Tibial artery (tissue), 4 donors: ENCODE measurements around the gene GPR68.
A peak's percentile ranks its signal among the peaks of the same experiment; 100 is the strongest.
"Not testable (repeated sequence)": the region's sequence is repeated elsewhere in the genome, so short reads cannot be mapped to it uniquely, and the experiment has no call there.

Source experiments
- DNase-seq, 2 donors: peaks; one replicate each; pipeline ENCODE4 v3.0.0-alpha.2; 2019
- H3K27ac ChIP-seq, 2 donors: fragments of 200-600 bp; sonication (generic) in 1 of 2; 1 replicate in 1 of 2; 2 replicates in 1 of 2; pipeline ENCODE4 v1.5.1; 2018 to 2019; ENCODE audit warnings: mild to moderate bottlenecking in 1 of 2
- H3K27me3 ChIP-seq, 2 donors: fragments of 200-600 bp; sonication (generic) in 1 of 2; one replicate each; pipeline versions ENCODE4 v1.5.1 to v1.6.0; 2016 to 2019
- H3K36me3 ChIP-seq, 3 donors: fragments of 200-600 bp; sonication (generic) in 2 of 3; one replicate each; pipeline ENCODE4 v1.5.1; 2016 to 2019; ENCODE audit warnings: mild to moderate bottlenecking in 2 of 3
- H3K4me1 ChIP-seq, 4 donors: fragments of 200-600 bp; sonication (generic) in 2 of 4; 1 replicate in 3 of 4; 2 replicates in 1 of 4; pipeline ENCODE4 v1.5.1; 2016 to 2019
- H3K4me3 ChIP-seq, 2 donors: fragments of 200-600 bp; sonication (generic) in 1 of 2; 1 replicate in 1 of 2; 2 replicates in 1 of 2; pipeline ENCODE4 v1.5.1; 2018 to 2019; ENCODE audit warnings: mild to moderate bottlenecking in 2 of 2
- H3K9me3 ChIP-seq, 3 donors: fragments of 200-600 bp; sonication (generic) in 1 of 3; one replicate each; pipeline ENCODE4 v1.5.1; 2016 to 2019
- CTCF ChIP-seq, 2 experiments: fragments of 200-600 bp in 1 of 2; fragments of 450-650 bp in 1 of 2; IDR thresholded peaks; one replicate each; pipeline ENCODE4 v1.5.1; 2017 to 2019; ENCODE audit warnings: antibody characterized with exemption in 2 of 2, mild to moderate bottlenecking in 1 of 2, moderate library complexity in 1 of 2
- intact Hi-C: fragments of 100-400 bp; cut with DNase I; formaldehyde crosslinking; loops from one replicate; pipeline ENCODE4 v1.15.0; 2023; ENCODE audit warnings: low total_unique reads

GPR68 gene

GRCh38 chr14:91252871-91253794, 8.6 kb upstream of the GPR68 start:
- H3K27me3 ChIP-seq: peaks cover 0 to 3% of the 10 kb centered on the region in 2 donors
- H3K27ac ChIP-seq: peak overlapping the region in 1 of 2 donors; percentile 44
- peak overlapping the region; percentile 49 to 54 for H3K4me3 ChIP-seq
- H3K4me1 ChIP-seq: peaks cover 0 to 11% (median 8%) of the 10 kb centered on the region in 4 donors
- intact Hi-C loops: no loop called here
- no peaks in the 10 kb centered on the region for H3K36me3 ChIP-seq
- no peak for TF ChIP-seq CTCF (IDR thresholded peaks at IDR 0.05)
- no peak for DNase-seq
- no peaks in the 10 kb centered on the region for H3K9me3 ChIP-seq

- Histone ChIP-seq H3K36me3 (no peaks in the 10 kb centered on the region), H3K27me3 (peaks cover 0 to 3% of the 10 kb centered on the region in 2 donors), H3K4me3 (no peak overlapping the region), H3K4me1 (peaks cover 0 to 11% (median 8%) of the 10 kb centered on the region in 4 donors), H3K9me3 (no peaks in the 10 kb centered on the region), H3K27ac (no peak overlapping the region)
- no peak for TF ChIP-seq CTCF (IDR thresholded peaks at IDR 0.05)
- DNase-seq: no peak
- intact Hi-C loops: no loop called here
Observed at GRCh38 chr14:91250912-91251311, 6.4 kb upstream of the GPR68 start.

GRCh38 chr14:91249841-91250616, 5.5 kb upstream of the GPR68 start:
- Histone ChIP-seq H3K36me3 (no peaks in the 10 kb centered on the region), H3K27ac (no peak overlapping the region), H3K9me3 (no peaks in the 10 kb centered on the region), H3K4me3 (no peak overlapping the region), H3K4me1 (peaks cover 0 to 11% (median 8%) of the 10 kb centered on the region in 4 donors), H3K27me3 (peaks cover 0 to 3% of the 10 kb centered on the region in 2 donors)
- DNase-seq: no peak
- TF ChIP-seq CTCF (IDR thresholded peaks at IDR 0.05): no peak
- intact Hi-C loops: no loop called here

GRCh38 chr14:91246051-91246852, 1.7 kb upstream of the GPR68 start:
- no peaks in the 10 kb centered on the region for H3K9me3 ChIP-seq
- no peak for TF ChIP-seq CTCF (IDR thresholded peaks at IDR 0.05)
- H3K4me3 ChIP-seq: no peak overlapping the region
- intact Hi-C loops: no loop called here
- peaks cover 0 to 18% (median 0%) of the 10 kb centered on the region in 4 donors for H3K4me1 ChIP-seq
- DNase-seq: no peak
- no peaks in the 10 kb centered on the region for H3K36me3 ChIP-seq
- no peaks in the 10 kb centered on the region for H3K27me3 ChIP-seq
- H3K27ac ChIP-seq: no peak overlapping the region

- peaks cover 0 to 18% (median 0%) of the 10 kb centered on the region in 4 donors for H3K4me1 ChIP-seq
- H3K36me3 ChIP-seq, H3K27me3 ChIP-seq, H3K27ac ChIP-seq, H3K9me3 ChIP-seq, DNase-seq, intact Hi-C loops, H3K4me3 ChIP-seq: not testable (repeated sequence)
Observed at GRCh38 chr14:91245616-91246015, 1.1 kb upstream of the GPR68 start.
